ENCODE data around the gene ZNF441. TPM values are rescaled to one million over a fixed set of nuclear protein-coding genes. Genes with fewer than 3 reads are reported as not detected.

ZNF441 gene
- total RNA-seq, 5 donors from 2014 or later (not counting 1 experiment from before 2014, with no cell fraction given), result 4.8 to 18.4 (median 16.0) TPM

- Histone ChIP-seq H3K27ac (ENCODE audit: low read length) (no peak overlapping the region), H3K9me3 (peaks cover 15% of the 10 kb centered on the region), H3K4me3 (ENCODE audit: control insufficient read depth in 1 of 2, extremely low read depth in 1 of 2, low read length in 1 of 2) (no peak overlapping the region), H3K36me3 (ENCODE audit: control insufficient read depth in 2 of 2, extremely low read depth in 1 of 2, insufficient read depth in 1 of 2, low read length in 1 of 2) (peaks cover 14 to 31% of the 10 kb centered on the region in 2 donors), H3K4me1 (ENCODE audit: control insufficient read depth in 1 of 2, extremely low read depth in 1 of 2, insufficient read depth in 2 of 2, low read length in 2 of 2) (no peaks in the 10 kb centered on the region), H3K27me3 (replicated peaks in 1 of 2; ENCODE audit: control insufficient read depth in 2 of 2, extremely low read depth in 1 of 2, insufficient read depth in 2 of 2, low read length in 1 of 2) (no peaks in the 10 kb centered on the region)
- Mint-ChIP-seq H3K4me3 (no peak overlapping the region), H3K36me3 (peaks cover 76% of the 10 kb centered on the region), H3K9me3 (peaks cover 9 to 61% (median 41%) of the 10 kb centered on the region in 3 donors), H3K27me3 (no peaks in the 10 kb centered on the region), H3K27ac (no peak overlapping the region), H3K4me1 (no peaks in the 10 kb centered on the region)
- 100% methylated on average over 2 of the region's 8 CpGs for WGBS (ENCODE audit: insufficient coverage)
- CTCF ChIA-PET, result no interaction called here
- POLR2A ChIA-PET, result no interaction called here
- no peak for DNase-seq
- ATAC-seq (replicated peaks in 1 of 4), result no peak
Measured at GRCh38 chr19:11832253-11832912, 65.6 kb downstream of the ZNF441 start.

- H3K9me3 Mint-ChIP-seq, result peaks cover 10 to 55% (median 39%) of the 10 kb centered on the region in 3 donors
Measured at GRCh38 chr19:11833541-11833940, 66.7 kb downstream of the ZNF441 start.

More at GRCh38 chr19:11833541-11833940, 66.7 kb downstream of the ZNF441 start:
- 100% methylated on average over 1 of the region's 2 CpGs for WGBS (ENCODE audit: insufficient coverage)
- Mint-ChIP-seq H3K36me3 (peaks cover 65% of the 10 kb centered on the region), H3K4me1 (no peaks in the 10 kb centered on the region), H3K27ac (no peak overlapping the region), H3K4me3 (no peak overlapping the region), H3K27me3 (no peaks in the 10 kb centered on the region)
- Histone ChIP-seq H3K9me3 (peaks cover 15% of the 10 kb centered on the region), H3K4me1 (ENCODE audit: control insufficient read depth in 1 of 2, extremely low read depth in 1 of 2, insufficient read depth in 2 of 2, low read length in 2 of 2) (no peaks in the 10 kb centered on the region), H3K27me3 (replicated peaks in 1 of 2; ENCODE audit: control insufficient read depth in 2 of 2, extremely low read depth in 1 of 2, insufficient read depth in 2 of 2, low read length in 1 of 2) (no peaks in the 10 kb centered on the region), H3K27ac (ENCODE audit: low read length) (no peak overlapping the region), H3K36me3 (ENCODE audit: control insufficient read depth in 2 of 2, extremely low read depth in 1 of 2, insufficient read depth in 1 of 2, low read length in 1 of 2) (peaks cover 14 to 31% of the 10 kb centered on the region in 2 donors), H3K4me3 (ENCODE audit: control insufficient read depth in 1 of 2, extremely low read depth in 1 of 2, low read length in 1 of 2) (no peak overlapping the region)
- ChIA-PET CTCF (interaction anchor here in 1 of 2 donors (0.5 kb wide), 1 partner anchor 29 kb away, joined by 4 read pairs; no protein-coding TSS in a partner anchor), POLR2A (no interaction called here)
- DNase-seq, result no peak
- no peak for ATAC-seq (replicated peaks in 1 of 4)

Other genes starting within 250 kb of the ZNF441 start
- gene ECSIT, start 237.9 kb upstream of the ZNF441 start, total RNA-seq, result 10 to 100 TPM; 28.8 to 52.0 (median 48.4) TPM
- under 1 TPM in 3 of 5 donors, not detected in 2; 0.26 to 0.96 (median 0.51) TPM for gene CNN1, start 228.1 kb upstream of the ZNF441 start, total RNA-seq
- 10 to 100 TPM; 38.3 to 48.2 (median 46.6) TPM for gene ELOF1, start 207.8 kb upstream of the ZNF441 start, total RNA-seq
- gene ACP5, start 189.4 kb upstream of the ZNF441 start, total RNA-seq, result 10 to 100 TPM; 16.2 to 29.8 (median 18.6) TPM
- gene ZNF627, start 169.5 kb upstream of the ZNF441 start, total RNA-seq, result 10 to 100 TPM in 3 of 5 donors, 1 to 10 TPM in 2; 5.6 to 11.9 (median 10.6) TPM
- gene ZNF823, start 28.1 kb upstream of the ZNF441 start, total RNA-seq, result 1 to 10 TPM; 2.3 to 6.4 (median 4.8) TPM
- gene ZNF491, start 31.5 kb downstream of the ZNF441 start, total RNA-seq, result 1 to 10 TPM in 4 of 5 donors, under 1 TPM in 1; 0.77 to 3.5 (median 2.3) TPM
- 10 to 100 TPM in 4 of 5 donors, 1 to 10 TPM in 1; 6.3 to 19.8 (median 17.7) TPM for gene ZNF440, start 47.3 kb downstream of the ZNF441 start, total RNA-seq
- 10 to 100 TPM in 4 of 5 donors, 1 to 10 TPM in 1; 6.6 to 25.3 (median 16.5) TPM for gene ZNF439, start 81.7 kb downstream of the ZNF441 start, total RNA-seq
- gene ZNF69, start 120.8 kb downstream of the ZNF441 start, total RNA-seq, result 1 to 10 TPM; 2.2 to 9.6 (median 7.9) TPM
- gene ZNF700, start 158.1 kb downstream of the ZNF441 start, total RNA-seq, result 10 to 100 TPM; 17.2 to 19.7 (median 18.4) TPM
- 10 to 100 TPM in 2 of 5 donors, 1 to 10 TPM in 2, under 1 TPM in 1; 0.98 to 10.5 (median 8.0) TPM for gene ZNF763, start 198.0 kb downstream of the ZNF441 start, total RNA-seq

All from T-cell (primary cell).